OCI-LY1 (cell line): ENCODE results near the gene UGT1A9.

Experiments
- H2AFZ ChIP-seq: fragments of 200-600 bp; sonication (generic), shearing (Covaris generic); 2 replicates; pipeline ENCODE4 v1.6.0; 2014; ENCODE audit warnings: antibody characterized with exemption, mild to moderate bottlenecking, low read length
- H3F3A ChIP-seq: fragments of 200-600 bp; sonication (generic), shearing (Covaris generic); 2 replicates; pipeline ENCODE4 v1.6.0; 2014; ENCODE audit warnings: mild to moderate bottlenecking, antibody characterized with exemption, low read length, moderate library complexity; ENCODE audit not compliant: insufficient read depth
- H3K27ac ChIP-seq: fragments of 200-600 bp; sonication (generic); 2 replicates; pipeline ENCODE4 v1.5.1; 2014; ENCODE audit warnings: low read length, mixed run types, mild to moderate bottlenecking, low read depth; ENCODE audit not compliant: poor library complexity, severe bottlenecking
- H3K27me3 ChIP-seq: fragments of 200-600 bp; sonication (generic); 2 replicates; pipeline ENCODE4 v1.6.0; 2014; ENCODE audit warnings: antibody characterized with exemption, mild to moderate bottlenecking, low read length, moderate library complexity; ENCODE audit not compliant: insufficient read depth
- H3K36me3 ChIP-seq: fragments of 200-600 bp; sonication (generic); 2 replicates; pipeline ENCODE4 v1.6.1; 2014; ENCODE audit warnings: mild to moderate bottlenecking, antibody characterized with exemption, low read length, moderate library complexity, mixed read lengths; ENCODE audit not compliant: insufficient read depth
- H3K4me1 ChIP-seq: fragments of 200-600 bp; sonication (generic); 2 replicates; pipeline ENCODE4 v1.5.1; 2014; ENCODE audit warnings: mild to moderate bottlenecking, low read length, moderate library complexity; ENCODE audit not compliant: insufficient read depth, severe bottlenecking
- H3K4me2 ChIP-seq: fragments of 200-600 bp; sonication (generic), shearing (Covaris generic); 2 replicates; pipeline ENCODE4 v1.6.1; 2014; ENCODE audit warnings: low read length
- H3K4me3 ChIP-seq: fragments of 200-600 bp; sonication (generic); 2 replicates; pipeline ENCODE4 v1.5.1; 2014; ENCODE audit warnings: low read length, low read depth, mild to moderate bottlenecking, mixed read lengths; ENCODE audit not compliant: poor library complexity, severe bottlenecking
- H3K79me2 ChIP-seq: fragments of 200-600 bp; shearing (Covaris generic); 2 replicates; pipeline ENCODE4 v1.6.1; 2016; ENCODE audit warnings: mixed run types, low read length, mixed read lengths; ENCODE audit not compliant: insufficient read depth
- H3K9ac ChIP-seq: fragments of 200-600 bp; sonication (generic), shearing (Covaris generic); 2 replicates; pipeline ENCODE4 v1.6.1; 2014; ENCODE audit warnings: mild to moderate bottlenecking, low read length, mixed read lengths
- H3K9me2 ChIP-seq: fragments of 200-600 bp; sonication (generic), shearing (Covaris generic); 2 replicates; pipeline ENCODE4 v1.6.1; 2014; ENCODE audit warnings: low read depth, mild to moderate bottlenecking, low read length, mixed read lengths
- H3K9me3 ChIP-seq: fragments of 200-600 bp; shearing (Covaris generic); 2 replicates; pipeline ENCODE4 v1.6.1; 2014; ENCODE audit warnings: low read length, mixed read lengths
- H4K20me1 ChIP-seq: fragments of 200-600 bp; sonication (generic), shearing (Covaris generic); 2 replicates; pipeline ENCODE4 v1.6.0; 2016; ENCODE audit warnings: mild to moderate bottlenecking, low read length; ENCODE audit not compliant: insufficient read depth
- EZH2 ChIP-seq: fragments of 200-600 bp; sonication (generic), shearing (Covaris generic); IDR thresholded peaks from 2 replicates; pipeline ENCODE4 v1.8.0; 2017; ENCODE audit warnings: borderline replicate concordance, mixed run types, mild to moderate bottlenecking, antibody characterized with exemption, low read length, moderate library complexity, mixed read lengths
- TF ChIP-seq, protein P1 (sequence below): fragments of 200-600 bp; sonication (generic), shearing (Covaris generic); IDR thresholded peaks from 2 replicates; pipeline ENCODE4 v1.5.1; 2017; ENCODE audit warnings: mild to moderate bottlenecking, antibody characterized with exemption, low read length, moderate library complexity, mixed read lengths

UGT1A9 gene

DNA sequence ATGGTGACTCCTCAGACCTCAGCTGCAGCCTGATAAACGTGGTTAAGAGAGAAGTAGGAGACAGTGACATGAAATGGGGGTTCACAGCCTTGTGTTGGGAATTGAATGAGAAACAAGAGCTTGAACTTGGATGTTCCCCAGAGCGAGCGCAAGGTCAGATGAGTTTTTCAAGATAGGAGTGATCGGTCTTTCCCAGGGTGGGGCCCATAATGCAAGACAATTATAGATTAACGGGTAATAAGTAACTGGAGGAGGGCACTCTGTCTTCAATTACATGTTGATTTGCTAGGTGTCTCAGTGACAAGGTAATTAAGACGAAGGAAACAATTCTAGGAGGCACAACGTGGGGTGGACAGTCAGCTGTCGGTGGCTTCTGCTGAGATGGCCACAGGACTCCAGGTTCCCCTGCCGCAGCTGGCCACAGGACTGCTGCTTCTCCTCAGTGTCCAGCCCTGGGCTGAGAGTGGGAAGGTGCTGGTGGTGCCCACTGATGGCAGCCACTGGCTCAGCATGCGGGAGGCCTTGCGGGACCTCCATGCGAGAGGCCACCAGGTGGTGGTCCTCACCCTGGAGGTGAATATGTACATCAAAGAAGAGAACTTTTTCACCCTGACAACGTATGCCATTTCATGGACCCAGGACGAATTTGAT is 41.0 kb downstream of the UGT1A9 start, which contains the start of gene UGT1A5:
TSS of gene UGT1A5 (plus strand) at position 297 of the 651 bp plus-strand sequence. CDS start at position 382, 85 bp downstream.
- TF ChIP-seq, protein P1, sequence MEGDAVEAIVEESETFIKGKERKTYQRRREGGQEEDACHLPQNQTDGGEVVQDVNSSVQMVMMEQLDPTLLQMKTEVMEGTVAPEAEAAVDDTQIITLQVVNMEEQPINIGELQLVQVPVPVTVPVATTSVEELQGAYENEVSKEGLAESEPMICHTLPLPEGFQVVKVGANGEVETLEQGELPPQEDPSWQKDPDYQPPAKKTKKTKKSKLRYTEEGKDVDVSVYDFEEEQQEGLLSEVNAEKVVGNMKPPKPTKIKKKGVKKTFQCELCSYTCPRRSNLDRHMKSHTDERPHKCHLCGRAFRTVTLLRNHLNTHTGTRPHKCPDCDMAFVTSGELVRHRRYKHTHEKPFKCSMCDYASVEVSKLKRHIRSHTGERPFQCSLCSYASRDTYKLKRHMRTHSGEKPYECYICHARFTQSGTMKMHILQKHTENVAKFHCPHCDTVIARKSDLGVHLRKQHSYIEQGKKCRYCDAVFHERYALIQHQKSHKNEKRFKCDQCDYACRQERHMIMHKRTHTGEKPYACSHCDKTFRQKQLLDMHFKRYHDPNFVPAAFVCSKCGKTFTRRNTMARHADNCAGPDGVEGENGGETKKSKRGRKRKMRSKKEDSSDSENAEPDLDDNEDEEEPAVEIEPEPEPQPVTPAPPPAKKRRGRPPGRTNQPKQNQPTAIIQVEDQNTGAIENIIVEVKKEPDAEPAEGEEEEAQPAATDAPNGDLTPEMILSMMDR: no peak
- no peak for TF ChIP-seq EZH2
- Histone ChIP-seq H4K20me1 (no peaks in the 10 kb centered on the region), H3K9ac (no peak within 1 kb of the TSS), H3K4me2 (no peak within 1 kb of the TSS), H3K36me3 (no peaks in the 10 kb centered on the region), H3K79me2 (no peaks in the 10 kb centered on the region), H3K4me3 (no peak within 1 kb of the TSS), H3K27ac (no peak within 1 kb of the TSS), H2AFZ (no peak within 1 kb of the TSS), H3K4me1 (no peaks in the 10 kb centered on the region), H3K9me3 (no peaks in the 10 kb centered on the region), H3K27me3 (no peaks in the 10 kb centered on the region), H3K9me2 (no peaks in the 10 kb centered on the region), H3F3A (no peaks in the 10 kb centered on the region)

DNA sequence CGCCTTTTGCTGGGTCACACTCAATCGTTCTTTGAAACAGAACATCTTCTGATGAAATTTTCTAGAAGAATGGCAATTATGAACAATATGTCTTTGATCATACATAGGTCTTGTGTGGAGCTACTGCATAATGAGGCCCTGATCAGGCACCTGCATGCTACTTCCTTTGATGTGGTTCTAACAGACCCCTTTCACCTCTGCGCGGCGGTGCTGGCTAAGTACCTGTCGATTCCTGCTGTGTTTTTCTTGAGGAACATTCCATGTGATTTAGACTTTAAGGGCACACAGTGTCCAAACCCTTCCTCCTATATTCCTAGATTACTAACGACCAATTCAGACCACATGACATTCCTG is 41.5 kb downstream of the UGT1A9 start:
- H3K9me2 ChIP-seq: no peaks in the 10 kb centered on the region
- H3K4me3 ChIP-seq: no peak overlapping the region
- no peak overlapping the region for H3K27ac ChIP-seq
- H3K9me3 ChIP-seq: no peaks in the 10 kb centered on the region
- no peak overlapping the region for H3K9ac ChIP-seq
- no peaks in the 10 kb centered on the region for H3K4me1 ChIP-seq
- no peaks in the 10 kb centered on the region for H3K79me2 ChIP-seq
- H3K36me3 ChIP-seq: no peaks in the 10 kb centered on the region
- TF ChIP-seq, protein P1: no peak
- no peak for TF ChIP-seq EZH2
- no peak overlapping the region for H3K4me2 ChIP-seq
- H2AFZ ChIP-seq: no peak overlapping the region
- H3K27me3 ChIP-seq: no peaks in the 10 kb centered on the region
- no peaks in the 10 kb centered on the region for H3F3A ChIP-seq
- H4K20me1 ChIP-seq: no peaks in the 10 kb centered on the region

DNA sequence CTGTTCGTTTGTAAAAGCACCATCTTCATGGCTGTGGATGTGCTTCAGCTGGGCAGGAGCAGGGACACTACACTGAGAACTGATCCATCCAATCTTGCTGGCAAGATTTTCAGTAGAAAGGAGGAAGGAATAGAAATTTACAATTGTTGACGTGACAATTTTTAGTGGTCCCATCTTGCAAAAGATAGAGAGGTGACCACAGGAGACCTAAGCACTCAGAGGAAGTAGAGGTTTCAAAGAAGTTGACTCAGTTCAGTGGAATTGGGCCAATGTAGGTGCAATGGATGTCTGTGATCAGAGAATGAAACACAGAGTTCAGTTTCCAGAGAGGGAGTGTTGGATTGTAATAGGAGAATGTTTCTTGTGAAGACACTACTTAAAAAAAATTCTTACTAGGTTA is 42.4 kb downstream of the UGT1A9 start:
- TF ChIP-seq, protein P1: no peak
- TF ChIP-seq EZH2: no peak
- H3K4me1 ChIP-seq: no peaks in the 10 kb centered on the region
- no peaks in the 10 kb centered on the region for H3K27me3 ChIP-seq
- no peak overlapping the region for H3K27ac ChIP-seq
- no peaks in the 10 kb centered on the region for H3K36me3 ChIP-seq
- no peaks in the 10 kb centered on the region for H3F3A ChIP-seq
- no peaks in the 10 kb centered on the region for H3K9me3 ChIP-seq
- H3K9me2 ChIP-seq: no peaks in the 10 kb centered on the region
- H3K9ac ChIP-seq: no peak overlapping the region
- no peak overlapping the region for H2AFZ ChIP-seq
- no peak overlapping the region for H3K4me2 ChIP-seq
- no peaks in the 10 kb centered on the region for H4K20me1 ChIP-seq
- H3K4me3 ChIP-seq: no peak overlapping the region
- no peaks in the 10 kb centered on the region for H3K79me2 ChIP-seq
